PC-3 (cell line): Measurements from ENCODE around the gene ARHGAP26. TPM values are rescaled to one million over a fixed set of nuclear protein-coding genes. Genes with fewer than 3 reads are reported as not detected.

Experiments
- ATAC-seq: fragments of 200-7000 bp; cut with Tn5 transposase; 2 replicates; pipeline ENCODE4 v1.9.1; 2020; ENCODE audit warnings: mild to moderate bottlenecking, moderate library complexity
- BruUV-seq: library from RNA; stranded (reverse); fragments of 400-500 nt; replicated peaks from 2 replicates; lab custom pipeline; 2021; lab: Mats Ljungman, UMichigan
- CTCF ChIA-PET: fragments of 300-600 bp; sonication (Branson Sonifier 250); formaldehyde crosslinking; loops from one replicate; lab custom pipeline; 2022; ENCODE audit warnings: antibody characterized with exemption; lab: Charles Lee
- POLR2A ChIA-PET: fragments of 300-600 bp; sonication (Branson Sonifier 250); formaldehyde crosslinking; loops from one replicate; lab custom pipeline; 2022; ENCODE audit warnings: antibody characterized with exemption; ENCODE audit not compliant: unreplicated experiment; lab: Charles Lee
- DNase-seq: peaks from one replicate; pipeline ENCODE4 v3.0.0-alpha.2; 2015
- H2AFZ ChIP-seq: fragments of 300-600 bp; sonication (generic); 2 replicates; pipeline ENCODE4 v1.6.0; 2016; ENCODE audit warnings: antibody characterized with exemption, low read length
- H3F3A ChIP-seq: fragments of 300-600 bp; sonication (generic); one replicate; pipeline ENCODE4 v1.6.0; 2017; ENCODE audit warnings: antibody characterized with exemption, low read length, control low read depth, mild to moderate bottlenecking; ENCODE audit not compliant: unreplicated experiment
- H3K27ac ChIP-seq: fragments of 300-600 bp; sonication (generic); 2 replicates; pipeline ENCODE4 v1.5.1; 2016; ENCODE audit warnings: mild to moderate bottlenecking, low read length
- H3K27me3 ChIP-seq: fragments of 300-600 bp; sonication (generic); 2 replicates; pipeline ENCODE4 v1.6.1; 2016; ENCODE audit warnings: low read length, mixed read lengths
- H3K36me3 ChIP-seq: fragments of 300-600 bp; sonication (generic); 2 replicates; pipeline ENCODE4 v1.6.1; 2016; ENCODE audit warnings: low read depth, mixed run types, low read length, mixed read lengths
- H3K4me1 ChIP-seq: fragments of 300-600 bp; sonication (generic); 2 replicates; pipeline ENCODE4 v1.5.1; 2016; ENCODE audit warnings: low read length; ENCODE audit not compliant: insufficient read depth
- H3K4me2 ChIP-seq: fragments of 300-600 bp; sonication (generic); 2 replicates; pipeline ENCODE4 v1.6.0; 2016; ENCODE audit warnings: low read length
- H3K4me3 ChIP-seq: fragments of 300-600 bp; sonication (generic); 2 replicates; pipeline ENCODE4 v1.5.1; 2016; ENCODE audit warnings: mild to moderate bottlenecking, low read length, mixed read lengths
- H3K79me2 ChIP-seq: fragments of 300-600 bp; sonication (generic); 2 replicates; pipeline ENCODE4 v1.6.1; 2017; ENCODE audit warnings: low read length, mixed read lengths
- H3K9ac ChIP-seq: fragments of 300-600 bp; sonication (generic); 2 replicates; pipeline ENCODE4 v1.6.0; 2016; ENCODE audit warnings: mild to moderate bottlenecking, low read length
- H3K9me2 ChIP-seq: fragments of 300-600 bp; sonication (generic); replicated peaks from 2 replicates; pipeline ENCODE4 v1.6.1; 2016; ENCODE audit warnings: mixed run types, low read length, mixed read lengths
- H3K9me3 ChIP-seq: fragments of 300-600 bp; sonication (generic); 2 replicates; pipeline ENCODE4 v1.6.1; 2016; ENCODE audit warnings: low read length, mixed read lengths
- H4K20me1 ChIP-seq: fragments of 300-600 bp; sonication (generic); 2 replicates; pipeline ENCODE4 v1.6.1; 2016; ENCODE audit warnings: low read length, mixed read lengths
- EZH2 ChIP-seq: fragments of 300-600 bp; sonication (generic); IDR thresholded peaks from one replicate; pipeline ENCODE4 v1.6.1; 2017; ENCODE audit warnings: antibody characterized with exemption, mild to moderate bottlenecking, low read length; ENCODE audit not compliant: unreplicated experiment
- EZH2phosphoT487 ChIP-seq: fragments of 300-600 bp; sonication (generic); IDR thresholded peaks from 2 replicates; pipeline ENCODE4 v1.6.1; 2018; ENCODE audit warnings: mild to moderate bottlenecking, antibody characterized with exemption, low read length, borderline replicate concordance
- intact Hi-C: fragments of 100-400 bp; cut with micrococcal nuclease; formaldehyde crosslinking; loops from 2 replicates; pipeline ENCODE4 v1.9.0; 2023
- total RNA-seq: library from RNA; depleted of rRNA; stranded (reverse); fragments of >200 nt; gene quantifications from 2 replicates; pipeline ENCODE4 v1.2.3, GENCODE V29; 2014
- TF ChIP-seq, protein P1 (sequence below): fragments of 300-600 bp; sonication (generic); conservative IDR thresholded peaks from 2 replicates; pipeline ENCODE4 v1.5.1; 2017; ENCODE audit warnings: antibody characterized with exemption, low read depth, mild to moderate bottlenecking, low read length

Gene ARHGAP26
- total RNA-seq, 1 experiment from 2014 or later = 11.7 TPM

DNA sequence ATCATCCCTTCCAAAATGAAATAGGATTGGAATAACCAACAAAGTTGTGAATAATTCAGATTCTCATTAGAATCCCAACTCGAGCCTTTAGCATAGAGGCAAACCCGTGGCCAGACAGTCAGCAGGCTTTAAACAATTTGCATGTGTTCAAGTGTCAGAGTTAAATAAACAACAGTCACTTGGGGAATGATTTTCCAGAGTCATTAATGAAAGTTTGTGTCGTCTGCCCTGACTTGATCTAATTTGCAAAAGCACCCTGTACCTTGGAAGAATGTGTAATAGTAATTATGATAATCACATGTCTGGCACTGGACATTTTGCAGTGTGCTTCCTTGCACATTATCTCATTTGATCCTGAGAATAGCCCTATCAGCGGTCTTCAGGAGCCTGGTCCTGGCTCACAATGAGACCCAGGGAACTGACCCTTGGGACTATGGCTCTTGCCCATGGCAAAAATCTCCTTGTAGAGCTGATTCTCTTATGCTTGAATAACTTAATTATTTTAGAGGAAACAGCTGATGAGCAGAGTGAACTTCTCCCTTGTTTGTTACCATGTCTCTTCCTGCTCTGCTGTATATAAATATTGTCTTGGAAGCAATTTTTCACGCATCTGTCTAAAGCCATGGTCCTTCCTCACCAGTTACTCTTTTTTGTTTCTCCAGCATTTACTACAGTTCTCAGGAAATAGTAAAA, 360.6 kb downstream of the ARHGAP26 start:
- Histone ChIP-seq H2AFZ (no peak overlapping the region), H3K36me3 (no peaks in the 10 kb centered on the region), H3K4me3 (no peak overlapping the region), H3K79me2 (no peaks in the 10 kb centered on the region), H3K27ac (peak overlapping the region; percentile 59), H4K20me1 (no peaks in the 10 kb centered on the region), H3K9me2 (no peaks in the 10 kb centered on the region), H3K4me1 (peaks cover 9% of the 10 kb centered on the region; the same call in 1 of the 2 replicates), H3K4me2 (no peak overlapping the region), H3K9ac (no peak overlapping the region), H3K9me3 (no peaks in the 10 kb centered on the region), H3F3A (no peaks in the 10 kb centered on the region), H3K27me3 (no peaks in the 10 kb centered on the region)
- ATAC-seq (no peak), DNase-seq (no peak)
- intact Hi-C loops = no loop called here
- ChIA-PET POLR2A (no interaction called here), CTCF (no interaction called here)
- BruUV-seq = no TSS peak
- TF ChIP-seq EZH2 (no peak), EZH2phosphoT487 (no peak)
- TF ChIP-seq, protein P1, sequence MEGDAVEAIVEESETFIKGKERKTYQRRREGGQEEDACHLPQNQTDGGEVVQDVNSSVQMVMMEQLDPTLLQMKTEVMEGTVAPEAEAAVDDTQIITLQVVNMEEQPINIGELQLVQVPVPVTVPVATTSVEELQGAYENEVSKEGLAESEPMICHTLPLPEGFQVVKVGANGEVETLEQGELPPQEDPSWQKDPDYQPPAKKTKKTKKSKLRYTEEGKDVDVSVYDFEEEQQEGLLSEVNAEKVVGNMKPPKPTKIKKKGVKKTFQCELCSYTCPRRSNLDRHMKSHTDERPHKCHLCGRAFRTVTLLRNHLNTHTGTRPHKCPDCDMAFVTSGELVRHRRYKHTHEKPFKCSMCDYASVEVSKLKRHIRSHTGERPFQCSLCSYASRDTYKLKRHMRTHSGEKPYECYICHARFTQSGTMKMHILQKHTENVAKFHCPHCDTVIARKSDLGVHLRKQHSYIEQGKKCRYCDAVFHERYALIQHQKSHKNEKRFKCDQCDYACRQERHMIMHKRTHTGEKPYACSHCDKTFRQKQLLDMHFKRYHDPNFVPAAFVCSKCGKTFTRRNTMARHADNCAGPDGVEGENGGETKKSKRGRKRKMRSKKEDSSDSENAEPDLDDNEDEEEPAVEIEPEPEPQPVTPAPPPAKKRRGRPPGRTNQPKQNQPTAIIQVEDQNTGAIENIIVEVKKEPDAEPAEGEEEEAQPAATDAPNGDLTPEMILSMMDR = no peak

DNA sequence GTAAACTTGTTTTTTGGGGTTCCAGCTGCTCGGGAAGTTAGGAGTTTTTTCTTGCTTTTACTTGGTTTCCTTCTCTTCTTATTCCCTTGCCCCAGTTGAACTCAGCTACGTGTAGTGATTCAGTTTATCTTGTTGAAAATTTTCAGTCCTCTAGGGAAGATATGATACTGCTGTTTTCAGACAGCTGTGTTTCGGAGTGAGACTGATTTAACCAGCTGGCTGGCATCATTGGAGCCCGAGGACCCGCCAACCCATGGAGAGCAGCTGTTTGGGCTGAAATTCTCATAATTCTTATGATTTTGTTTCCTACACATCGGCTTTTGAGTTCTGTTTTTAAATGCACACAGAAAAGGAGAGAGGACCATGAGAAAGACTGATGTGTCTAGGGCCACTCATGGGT, 361.8 kb downstream of the ARHGAP26 start:
- no TSS peak for BruUV-seq
- Histone ChIP-seq H3K79me2 (no peaks in the 10 kb centered on the region), H3K36me3 (no peaks in the 10 kb centered on the region), H3K27me3 (no peaks in the 10 kb centered on the region), H3K4me1 (peaks cover 9% of the 10 kb centered on the region; the same call in 1 of the 2 replicates), H3K4me3 (no peak overlapping the region), H4K20me1 (no peaks in the 10 kb centered on the region), H3K9ac (no peak overlapping the region), H3F3A (no peaks in the 10 kb centered on the region), H3K9me2 (no peaks in the 10 kb centered on the region), H3K27ac (no peak overlapping the region), H3K9me3 (no peaks in the 10 kb centered on the region), H2AFZ (no peak overlapping the region), H3K4me2 (no peak overlapping the region)
- ATAC-seq = no peak
- ChIA-PET POLR2A (no interaction called here), CTCF (no interaction called here)
- DNase-seq = no peak
- intact Hi-C loops = no loop called here
- TF ChIP-seq, protein P1 = no peak
- no peak for TF ChIP-seq EZH2phosphoT487
- TF ChIP-seq EZH2 = no peak

- DNase-seq (no peak), ATAC-seq (no peak)
- no TSS peak for BruUV-seq
- no peaks in the 10 kb centered on the region for H3F3A ChIP-seq
- H3K9me2 ChIP-seq = no peaks in the 10 kb centered on the region
- no peak overlapping the region for H2AFZ ChIP-seq
- no peaks in the 10 kb centered on the region for H3K27me3 ChIP-seq
- H3K4me3 ChIP-seq = no peak overlapping the region
- H3K4me1 ChIP-seq = peaks cover 9% of the 10 kb centered on the region; the same call in 1 of the 2 replicates
- no peak overlapping the region for H3K9ac ChIP-seq
- ChIA-PET POLR2A (no interaction called here), CTCF (no interaction called here)
- no peaks in the 10 kb centered on the region for H3K36me3 ChIP-seq
- H3K79me2 ChIP-seq = no peaks in the 10 kb centered on the region
- no peak overlapping the region for H3K27ac ChIP-seq
- TF ChIP-seq EZH2 (no peak), EZH2phosphoT487 (no peak)
- TF ChIP-seq, protein P1 = no peak
- H3K4me2 ChIP-seq = no peak overlapping the region
- no peaks in the 10 kb centered on the region for H3K9me3 ChIP-seq
- no peaks in the 10 kb centered on the region for H4K20me1 ChIP-seq
- intact Hi-C loops = no loop called here
Observed at GRCh38 chr5:143132739-143133138, 362.6 kb downstream of the ARHGAP26 start.
